ENCODE data around the gene COMTD1. TPM values are rescaled to one million over a fixed set of nuclear protein-coding genes. Genes with fewer than 3 reads are reported as not detected.

Gene COMTD1
- 12.3 and 14.5 TPM in 2 replicates for total RNA-seq
- 6.7 TPM for total RNA-seq (2013)
- polyA plus RNA-seq, result 15.1 and 23.8 TPM in 2 replicates
- 9.4 and 12.6 TPM in 2 replicates for polyA minus RNA-seq

DNA sequence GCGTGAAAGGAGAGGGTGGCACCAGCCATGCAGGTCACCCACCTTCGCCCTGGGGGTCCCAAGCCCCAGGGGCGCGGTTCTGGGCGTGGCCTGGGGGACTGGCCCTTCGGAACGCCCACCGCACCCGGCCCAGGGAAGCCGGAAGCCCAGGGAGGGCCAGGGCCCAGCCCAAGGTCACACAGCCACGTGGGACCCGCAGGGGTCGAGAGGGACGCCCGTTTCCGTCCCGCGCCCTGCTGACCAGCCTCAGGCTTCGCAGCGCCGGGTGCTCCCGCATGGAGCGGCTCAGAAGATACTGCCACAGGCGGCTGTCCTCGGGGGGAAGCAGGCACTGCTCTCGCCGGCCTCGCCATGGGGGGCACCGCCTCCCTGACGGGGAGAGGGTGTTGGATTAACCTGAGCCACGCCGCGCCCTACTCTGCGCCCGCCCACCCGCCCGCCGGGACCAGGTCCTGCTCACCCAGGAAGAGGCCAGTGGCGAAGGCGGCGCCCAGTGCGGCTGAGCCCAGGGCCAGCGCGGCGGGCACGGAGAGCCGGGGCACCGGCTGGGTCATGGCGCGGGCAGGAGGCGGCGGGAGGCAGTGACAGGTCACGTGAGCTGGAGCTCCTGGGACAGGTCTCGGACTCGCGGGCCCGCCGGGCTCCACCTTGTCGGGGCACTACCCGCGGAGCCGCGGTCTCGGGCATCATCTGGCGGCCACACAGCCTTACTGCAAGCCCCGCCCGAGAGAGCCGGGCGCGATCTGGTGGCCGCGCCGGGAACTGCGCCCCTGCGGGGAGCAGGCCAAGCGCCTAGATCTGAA is at the start of gene COMTD1:
Gene COMTD1, minus strand, starts transcription at position 583 of the 803 bp plus-strand sequence. Its CDS starts 29 bp downstream, at position 554.
- Histone ChIP-seq H3K9me3 (ENCODE audit: control extremely low read depth in 1 of 3, control insufficient read depth in 2 of 3, insufficient read depth in 1 of 3, low read length in 2 of 3) (no peaks in the 10 kb centered on the region), H2AFZ (ENCODE audit: insufficient read depth, low read depth, low read length, poor library complexity, severe bottlenecking) (peak within 1 kb of the TSS; percentile 89), H3K9ac (ENCODE audit: low read length) (peak within 1 kb of the TSS; percentile 67), H3K36me3 (replicated peaks in 1 of 2; ENCODE audit: control extremely low read depth in 1 of 2, control insufficient read depth in 1 of 2, extremely low read depth in 1 of 2, insufficient read depth in 2 of 2, low read length in 1 of 2) (peaks cover 0 to 15% of the 10 kb centered on the region in 2 experiments), H4K20me1 (ENCODE audit: control insufficient read depth, insufficient read depth, low read length, poor library complexity, severe bottlenecking) (no peaks in the 10 kb centered on the region), H3K4me1 (ENCODE audit: control insufficient read depth in 2 of 2, insufficient read depth in 2 of 2, low read length in 2 of 2) (peaks cover 4 to 20% of the 10 kb centered on the region in 2 donors), H3K27ac (ENCODE audit: low read length in 2 of 2) (peak within 1 kb of the TSS; percentile 2 to 57), H3K4me3 (ENCODE audit: control extremely low read depth in 1 of 5, extremely low read depth in 1 of 5, insufficient read depth in 1 of 5, low read depth in 2 of 5, low read length in 4 of 5) (peak within 1 kb of the TSS; percentile 17 to 80 (median 71)), H3K79me2 (ENCODE audit: control insufficient read depth, insufficient read depth, low read length) (no peaks in the 10 kb centered on the region), H3K27me3 (replicated peaks in 1 of 4; ENCODE audit: control extremely low read depth in 1 of 4, control insufficient read depth in 3 of 4, insufficient read depth in 4 of 4, low read length in 3 of 4) (no peaks in the 10 kb centered on the region), H3K4me2 (replicated peaks; ENCODE audit: low read depth, low read length, poor library complexity, severe bottlenecking) (peak within 1 kb of the TSS; percentile 100)
- TF ChIP-seq, protein P1, sequence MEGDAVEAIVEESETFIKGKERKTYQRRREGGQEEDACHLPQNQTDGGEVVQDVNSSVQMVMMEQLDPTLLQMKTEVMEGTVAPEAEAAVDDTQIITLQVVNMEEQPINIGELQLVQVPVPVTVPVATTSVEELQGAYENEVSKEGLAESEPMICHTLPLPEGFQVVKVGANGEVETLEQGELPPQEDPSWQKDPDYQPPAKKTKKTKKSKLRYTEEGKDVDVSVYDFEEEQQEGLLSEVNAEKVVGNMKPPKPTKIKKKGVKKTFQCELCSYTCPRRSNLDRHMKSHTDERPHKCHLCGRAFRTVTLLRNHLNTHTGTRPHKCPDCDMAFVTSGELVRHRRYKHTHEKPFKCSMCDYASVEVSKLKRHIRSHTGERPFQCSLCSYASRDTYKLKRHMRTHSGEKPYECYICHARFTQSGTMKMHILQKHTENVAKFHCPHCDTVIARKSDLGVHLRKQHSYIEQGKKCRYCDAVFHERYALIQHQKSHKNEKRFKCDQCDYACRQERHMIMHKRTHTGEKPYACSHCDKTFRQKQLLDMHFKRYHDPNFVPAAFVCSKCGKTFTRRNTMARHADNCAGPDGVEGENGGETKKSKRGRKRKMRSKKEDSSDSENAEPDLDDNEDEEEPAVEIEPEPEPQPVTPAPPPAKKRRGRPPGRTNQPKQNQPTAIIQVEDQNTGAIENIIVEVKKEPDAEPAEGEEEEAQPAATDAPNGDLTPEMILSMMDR (IDR thresholded peaks at IDR 0.05), result peak; percentile 100
- no peak for TF ChIP-seq EZH2 (IDR thresholded peaks at IDR 0.05; ENCODE audit: borderline replicate concordance, insufficient read depth, low read depth, low read length, poor library complexity, severe bottlenecking)
- ChIA-PET POLR2A (interaction anchor here (0.6 to 3.3 kb wide), 5 partner anchors 25 to 1865 kb away, joined by 3 to 27 read pairs (median 5); partner anchors contain the start of genes SAMD8 and VDAC2), CTCF (interaction anchor here (0.6 to 9.4 kb wide), 21 partner anchors 10 to 1356 kb away, joined by 3 to 138 read pairs (median 3); partner anchors contain the start of genes AP3M1, SAMD8 and VDAC2)
- DNase-seq (peak; percentile 94), ATAC-seq (ENCODE audit: low read depth) (peak; percentile 70)
- H3K9me3 Mint-ChIP-seq (ENCODE audit: insufficient read depth), result no peaks in the 10 kb centered on the region
- H3K4me3 Mint-ChIP-seq, result peak within 1 kb of the TSS; percentile 85
- no peaks in the 10 kb centered on the region for H3K27me3 Mint-ChIP-seq
- under 1% methylated on average over 76 of the region's 76 CpGs for WGBS (ENCODE audit: insufficient coverage)
- peak within 1 kb of the TSS; percentile 74 for H3K27ac Mint-ChIP-seq
- peaks cover 18% of the 10 kb centered on the region for H3K4me1 Mint-ChIP-seq
- intact Hi-C loops (cut with micrococcal nuclease), result loop anchor here (1.0 to 10.0 kb wide), 6 partner anchors 47 to 1361 kb away; partner anchors contain the start of genes ADK, AP3M1 and CAMK2G

All from B cell (primary cell).